ENCODE results near the gene ZBTB8A.

- TF ChIP-seq, protein P1, sequence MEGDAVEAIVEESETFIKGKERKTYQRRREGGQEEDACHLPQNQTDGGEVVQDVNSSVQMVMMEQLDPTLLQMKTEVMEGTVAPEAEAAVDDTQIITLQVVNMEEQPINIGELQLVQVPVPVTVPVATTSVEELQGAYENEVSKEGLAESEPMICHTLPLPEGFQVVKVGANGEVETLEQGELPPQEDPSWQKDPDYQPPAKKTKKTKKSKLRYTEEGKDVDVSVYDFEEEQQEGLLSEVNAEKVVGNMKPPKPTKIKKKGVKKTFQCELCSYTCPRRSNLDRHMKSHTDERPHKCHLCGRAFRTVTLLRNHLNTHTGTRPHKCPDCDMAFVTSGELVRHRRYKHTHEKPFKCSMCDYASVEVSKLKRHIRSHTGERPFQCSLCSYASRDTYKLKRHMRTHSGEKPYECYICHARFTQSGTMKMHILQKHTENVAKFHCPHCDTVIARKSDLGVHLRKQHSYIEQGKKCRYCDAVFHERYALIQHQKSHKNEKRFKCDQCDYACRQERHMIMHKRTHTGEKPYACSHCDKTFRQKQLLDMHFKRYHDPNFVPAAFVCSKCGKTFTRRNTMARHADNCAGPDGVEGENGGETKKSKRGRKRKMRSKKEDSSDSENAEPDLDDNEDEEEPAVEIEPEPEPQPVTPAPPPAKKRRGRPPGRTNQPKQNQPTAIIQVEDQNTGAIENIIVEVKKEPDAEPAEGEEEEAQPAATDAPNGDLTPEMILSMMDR (IDR thresholded peaks at IDR 0.05; ENCODE audit: insufficient read depth, low read length, poor library complexity, severe bottlenecking), result no peak
- no peak for TF ChIP-seq EZH2phosphoT487 (conservative IDR thresholded peaks at IDR 0.05; ENCODE audit: low read length)
Measured at GRCh38 chr1:32618673-32619221, 79.5 kb downstream of the ZBTB8A start.
